ENCODE data around the gene BGN.

BGN gene

DNA sequence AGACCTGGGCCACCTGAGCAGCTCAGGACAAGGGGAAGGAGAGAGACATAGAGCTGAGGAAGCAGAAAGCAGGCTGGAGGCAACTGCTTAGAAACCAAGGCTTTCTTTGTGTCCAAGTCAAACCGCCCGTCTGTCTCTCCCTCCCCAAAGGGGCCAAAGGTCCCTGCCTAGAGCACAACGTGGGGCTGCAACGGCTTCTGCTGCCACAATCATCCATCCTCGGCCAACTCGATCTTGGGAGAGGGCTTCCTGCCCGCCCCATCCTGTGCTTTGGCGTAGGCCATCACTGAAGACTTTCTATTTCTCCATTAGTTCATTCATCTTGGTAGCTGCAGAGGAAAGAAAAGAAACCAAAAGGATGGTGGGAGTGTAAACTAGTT lies 47.2 kb upstream of the BGN start:
- H3K4me3 ChIP-seq (ENCODE audit: low read depth, low read length) = no peak overlapping the region
- H3K4me1 ChIP-seq (ENCODE audit: control insufficient read depth, insufficient read depth, low read length) = no peaks in the 10 kb centered on the region
- TF ChIP-seq ZNF791 (tag by site-specific recombination; IDR thresholded peaks at IDR 0.05) (no peak), SP7 (tag by site-specific recombination; IDR thresholded peaks at IDR 0.05) (no peak), ZNF571 (tag by site-specific recombination; IDR thresholded peaks at IDR 0.05) (no peak), ZNF548 (tag by site-specific recombination; IDR thresholded peaks at IDR 0.05) (no peak), ZSCAN23 (tag by site-specific recombination; IDR thresholded peaks at IDR 0.05) (no peak), ZNF221 (tag by site-specific recombination; IDR thresholded peaks at IDR 0.05; ENCODE audit: borderline replicate concordance) (no peak), ZNF670 (tag by site-specific recombination; IDR thresholded peaks at IDR 0.05; ENCODE audit: low read depth) (no peak), ZBTB8A (tag by site-specific recombination; IDR thresholded peaks at IDR 0.05) (no peak), ZNF777 (tag by site-specific recombination; IDR thresholded peaks at IDR 0.05; ENCODE audit: borderline replicate concordance) (no peak)
- TF ChIP-seq, protein P1, sequence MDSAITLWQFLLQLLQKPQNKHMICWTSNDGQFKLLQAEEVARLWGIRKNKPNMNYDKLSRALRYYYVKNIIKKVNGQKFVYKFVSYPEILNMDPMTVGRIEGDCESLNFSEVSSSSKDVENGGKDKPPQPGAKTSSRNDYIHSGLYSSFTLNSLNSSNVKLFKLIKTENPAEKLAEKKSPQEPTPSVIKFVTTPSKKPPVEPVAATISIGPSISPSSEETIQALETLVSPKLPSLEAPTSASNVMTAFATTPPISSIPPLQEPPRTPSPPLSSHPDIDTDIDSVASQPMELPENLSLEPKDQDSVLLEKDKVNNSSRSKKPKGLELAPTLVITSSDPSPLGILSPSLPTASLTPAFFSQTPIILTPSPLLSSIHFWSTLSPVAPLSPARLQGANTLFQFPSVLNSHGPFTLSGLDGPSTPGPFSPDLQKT (IDR thresholded peaks at IDR 0.05; ENCODE audit: borderline replicate concordance, low read depth, low read length) = no peak
- TF ChIP-seq, protein P2, sequence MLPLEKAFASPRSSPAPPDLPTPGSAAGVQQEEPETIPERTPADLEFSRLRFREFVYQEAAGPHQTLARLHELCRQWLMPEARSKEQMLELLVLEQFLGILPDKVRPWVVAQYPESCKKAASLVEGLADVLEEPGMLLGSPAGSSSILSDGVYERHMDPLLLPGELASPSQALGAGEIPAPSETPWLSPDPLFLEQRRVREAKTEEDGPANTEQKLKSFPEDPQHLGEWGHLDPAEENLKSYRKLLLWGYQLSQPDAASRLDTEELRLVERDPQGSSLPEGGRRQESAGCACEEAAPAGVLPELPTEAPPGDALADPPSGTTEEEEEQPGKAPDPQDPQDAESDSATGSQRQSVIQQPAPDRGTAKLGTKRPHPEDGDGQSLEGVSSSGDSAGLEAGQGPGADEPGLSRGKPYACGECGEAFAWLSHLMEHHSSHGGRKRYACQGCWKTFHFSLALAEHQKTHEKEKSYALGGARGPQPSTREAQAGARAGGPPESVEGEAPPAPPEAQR (tag by site-specific recombination; IDR thresholded peaks at IDR 0.05) = no peak
- no peak overlapping the region for H3K27ac ChIP-seq (ENCODE audit: extremely low read depth, low read depth, low read length)
- peaks cover 0 to 12% of the 10 kb centered on the region in 2 experiments; a peak in 2 of 3 replicates for H3K36me3 ChIP-seq (ENCODE audit: control insufficient read depth in 2 of 2, insufficient read depth in 1 of 2, low read length in 2 of 2)
- H3K9me3 ChIP-seq (ENCODE audit: control insufficient read depth, insufficient read depth, low read depth, low read length) = no peaks in the 10 kb centered on the region
- CTCF ChIA-PET = interaction anchor here (0.6 kb wide), 1 partner anchor 202 kb away, joined by 3 read pairs; no protein-coding TSS in a partner anchor
- POLR2A ChIA-PET = no interaction called here

DNA sequence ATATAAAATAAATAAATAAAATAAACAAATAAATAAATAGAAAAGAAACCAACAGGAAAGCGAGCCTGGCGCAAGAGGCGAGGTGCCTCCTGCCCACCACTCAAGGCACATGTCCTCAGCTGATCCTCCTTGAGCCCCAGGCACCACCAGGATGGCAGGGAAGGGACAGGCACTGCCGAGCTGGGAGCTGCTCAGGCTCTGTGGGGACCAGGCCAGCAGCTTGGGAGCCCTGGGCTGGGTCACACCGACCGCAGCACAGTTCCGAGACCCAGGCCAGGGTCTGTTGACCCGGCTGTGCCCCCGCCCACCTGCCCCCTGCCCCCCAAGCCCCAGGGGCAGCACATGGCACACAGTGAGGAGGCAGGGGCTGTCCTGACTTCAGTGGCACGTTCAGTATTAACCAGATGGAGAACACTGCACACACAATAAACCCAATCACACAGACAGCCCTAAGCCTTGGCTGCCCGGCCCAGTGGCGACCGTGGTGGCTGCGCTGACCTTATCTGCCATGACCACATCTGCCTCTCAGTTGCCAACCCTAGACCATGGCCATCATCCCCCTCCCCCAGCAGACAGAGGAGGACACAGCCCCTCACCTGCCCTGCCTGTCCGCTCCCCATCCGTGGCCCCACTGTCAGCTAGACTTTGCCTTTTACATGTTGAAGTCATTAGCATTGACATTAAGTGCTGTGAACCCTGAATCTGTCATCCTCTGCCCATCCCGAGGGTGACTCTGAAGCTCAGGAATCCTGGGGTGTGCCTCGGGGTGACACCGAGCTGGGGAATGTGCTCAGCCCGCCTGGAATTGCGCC lies 46.0 kb upstream of the BGN start:
- POLR2A ChIA-PET = no interaction called here
- no peak overlapping the region for H3K27ac ChIP-seq (ENCODE audit: extremely low read depth, low read depth, low read length)
- H3K9me3 ChIP-seq (ENCODE audit: control insufficient read depth, insufficient read depth, low read depth, low read length) = no peaks in the 10 kb centered on the region
- CTCF ChIA-PET = interaction anchor here (0.5 kb wide), 1 partner anchor 105 kb away, joined by 3 read pairs; no protein-coding TSS in a partner anchor
- TF ChIP-seq, protein P3, sequence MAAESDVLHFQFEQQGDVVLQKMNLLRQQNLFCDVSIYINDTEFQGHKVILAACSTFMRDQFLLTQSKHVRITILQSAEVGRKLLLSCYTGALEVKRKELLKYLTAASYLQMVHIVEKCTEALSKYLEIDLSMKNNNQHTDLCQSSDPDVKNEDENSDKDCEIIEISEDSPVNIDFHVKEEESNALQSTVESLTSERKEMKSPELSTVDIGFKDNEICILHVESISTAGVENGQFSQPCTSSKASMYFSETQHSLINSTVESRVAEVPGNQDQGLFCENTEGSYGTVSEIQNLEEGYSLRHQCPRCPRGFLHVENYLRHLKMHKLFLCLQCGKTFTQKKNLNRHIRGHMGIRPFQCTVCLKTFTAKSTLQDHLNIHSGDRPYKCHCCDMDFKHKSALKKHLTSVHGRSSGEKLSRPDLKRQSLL (tag by site-specific recombination; IDR thresholded peaks at IDR 0.05) = no peak
- no peak for TF ChIP-seq ZNF544 (tag by site-specific recombination; IDR thresholded peaks at IDR 0.05)
- no peak for TF ChIP-seq EGR2 (tag by site-specific recombination; IDR thresholded peaks at IDR 0.05; ENCODE audit: low read depth)
- no peak for TF ChIP-seq ZNF391 (tag by site-specific recombination; IDR thresholded peaks at IDR 0.05; ENCODE audit: borderline replicate concordance, low read depth)
- TF ChIP-seq ZNF747 (tag by site-specific recombination; IDR thresholded peaks at IDR 0.05) = no peak
- TF ChIP-seq ZNF404 (tag by site-specific recombination; IDR thresholded peaks at IDR 0.05) = no peak
- TF ChIP-seq ZNF558 (tag by site-specific recombination; IDR thresholded peaks at IDR 0.05) = no peak
- TF ChIP-seq ZNF510 (tag by site-specific recombination; IDR thresholded peaks at IDR 0.05; ENCODE audit: insufficient replicate concordance) = no peak
- TF ChIP-seq TRIM28 (IDR thresholded peaks at IDR 0.05; ENCODE audit: borderline replicate concordance, low read length) = no peak
- no peak for TF ChIP-seq ZNF549 (tag by site-specific recombination; IDR thresholded peaks at IDR 0.05)
- no peak for TF ChIP-seq ZNF350 (tag by site-specific recombination; IDR thresholded peaks at IDR 0.05)
- TF ChIP-seq ZEB2 (tag by site-specific recombination; IDR thresholded peaks at IDR 0.05) = no peak
- no peak for TF ChIP-seq ZNF610 (tag by site-specific recombination; IDR thresholded peaks at IDR 0.05; ENCODE audit: borderline replicate concordance)
- no peak for TF ChIP-seq ZNF654 (tag by site-specific recombination; IDR thresholded peaks at IDR 0.05; ENCODE audit: low read depth)
- no peak for TF ChIP-seq ZBTB17 (tag by site-specific recombination; IDR thresholded peaks at IDR 0.05)
- TF ChIP-seq WT1 (tag by site-specific recombination; IDR thresholded peaks at IDR 0.05) = no peak
- TF ChIP-seq ZNF843 (tag by site-specific recombination; IDR thresholded peaks at IDR 0.05) = no peak
- no peak for TF ChIP-seq ZNF596 (tag by site-specific recombination; IDR thresholded peaks at IDR 0.05)
- TF ChIP-seq SP2 (tag by site-specific recombination; IDR thresholded peaks at IDR 0.05) = no peak
- H3K4me1 ChIP-seq (ENCODE audit: control insufficient read depth, insufficient read depth, low read length) = no peaks in the 10 kb centered on the region
- H3K4me3 ChIP-seq (ENCODE audit: low read depth, low read length) = no peak overlapping the region
- peaks cover 0 to 13% of the 10 kb centered on the region in 2 experiments; a peak in 2 of 3 replicates for H3K36me3 ChIP-seq (ENCODE audit: control insufficient read depth in 2 of 2, insufficient read depth in 1 of 2, low read length in 2 of 2)
